SK-N-SH treated with all-trans-retinoic acid at 6 μM for 48 hours (cell line): Measurements from ENCODE around the gene PTGER3.

Source experiments
- ARNTL ChIP-seq: fragments of 450-650 bp; formaldehyde crosslinking; IDR thresholded peaks from 2 replicates; pipeline ENCODE4 v1.5.0; 2020; ENCODE audit warnings: low read depth, mild to moderate bottlenecking, moderate library complexity, borderline replicate concordance
- BACH2 ChIP-seq: fragments of 250-450 bp; sonication (Bioruptor Pico); IDR thresholded peaks from 2 replicates; pipeline ENCODE4 v1.9.0; 2021; ENCODE audit warnings: mild to moderate bottlenecking, borderline replicate concordance
- CREB5 ChIP-seq: fragments of 250-450 bp; sonication (Bioruptor Pico); IDR thresholded peaks from 2 replicates; pipeline ENCODE4 v1.5.1; 2020; ENCODE audit warnings: low read depth, mild to moderate bottlenecking, moderate library complexity
- CSRNP3 ChIP-seq: fragments of 250-450 bp; sonication (Bioruptor Pico); IDR thresholded peaks from 2 replicates; pipeline ENCODE4 v1.5.1; 2021; ENCODE audit warnings: mild to moderate bottlenecking, moderate library complexity
- OSR1 ChIP-seq: fragments of 250-450 bp; sonication (Bioruptor Pico); IDR thresholded peaks from 2 replicates; pipeline ENCODE4 v1.8.0; 2022; ENCODE audit warnings: moderate library complexity, mild to moderate bottlenecking, inconsistent platforms
- RARB ChIP-seq: fragments of 250-450 bp; sonication (Bioruptor Pico); IDR thresholded peaks from 2 replicates; pipeline ENCODE4 v1.8.0; 2021; ENCODE audit warnings: mild to moderate bottlenecking, moderate library complexity
- SNAI2 ChIP-seq: fragments of 250-450 bp; sonication (Bioruptor Pico); IDR thresholded peaks from 2 replicates; pipeline ENCODE4 v1.5.0; 2020; ENCODE audit warnings: mild to moderate bottlenecking, moderate library complexity
- ZC3H10 ChIP-seq: fragments of 250-450 bp; sonication (Bioruptor Pico); IDR thresholded peaks from 2 replicates; pipeline ENCODE4 v1.5.1; 2021; ENCODE audit warnings: mild to moderate bottlenecking, moderate library complexity
- ZFP3 ChIP-seq: fragments of 250-450 bp; sonication (Bioruptor Pico); IDR thresholded peaks from 2 replicates; pipeline ENCODE4 v1.5.0; 2020; ENCODE audit warnings: mild to moderate bottlenecking, moderate library complexity
- ZNF565 ChIP-seq: fragments of 450-650 bp; formaldehyde crosslinking; conservative IDR thresholded peaks from 2 replicates; pipeline ENCODE4 v1.5.0; 2020; ENCODE audit warnings: low read depth, mild to moderate bottlenecking, moderate library complexity
- ZNF8 ChIP-seq: fragments of 450-650 bp; formaldehyde crosslinking; IDR thresholded peaks from 2 replicates; pipeline ENCODE4 v1.5.0; 2020; ENCODE audit warnings: mild to moderate bottlenecking, moderate library complexity

- TF ChIP-seq ZNF8 (CRISPR knock-in tag) (no peak), SNAI2 (CRISPR knock-in tag) (no peak), CREB5 (CRISPR knock-in tag) (no peak), RARB (no peak), ZC3H10 (CRISPR knock-in tag) (no peak), CSRNP3 (CRISPR knock-in tag) (no peak), ARNTL (CRISPR knock-in tag) (no peak), ZNF565 (CRISPR knock-in tag) (no peak), OSR1 (no peak), BACH2 (CRISPR knock-in tag) (no peak), ZFP3 (CRISPR knock-in tag) (no peak)
These were observed 106.1 kb downstream of the PTGER3 start for GRCh38 chr1:70941563-70941962.
